ENCODE measurements around the gene NKG7.

Gene NKG7

GRCh38 chr19:51338563-51339312, 33.7 kb downstream of the NKG7 start:
- DNase-seq (ENCODE audit: low read depth, low spot score): peak; percentile 76

- no peak for DNase-seq (ENCODE audit: low read depth, low spot score)
Observed at GRCh38 chr19:51337861-51338562, 34.4 kb downstream of the NKG7 start.

GRCh38 chr19:51337141-51337860, 35.2 kb downstream of the NKG7 start:
- DNase-seq (ENCODE audit: low read depth, low spot score): no peak

- DNase-seq (ENCODE audit: low read depth, low spot score): no peak
Observed at GRCh38 chr19:51333836-51334460, 38.5 kb downstream of the NKG7 start.

GRCh38 chr19:51331716-51332115, 40.7 kb downstream of the NKG7 start:
- no peak for DNase-seq (ENCODE audit: low read depth, low spot score)

GRCh38 chr19:51331193-51331592, 41.3 kb downstream of the NKG7 start:
- DNase-seq (ENCODE audit: low read depth, low spot score): no peak

- no peak for DNase-seq (ENCODE audit: low read depth, low spot score)
Observed at GRCh38 chr19:51330366-51330765, 42.1 kb downstream of the NKG7 start.

GRCh38 chr19:51329411-51329810, 43.0 kb downstream of the NKG7 start:
- DNase-seq (ENCODE audit: low read depth, low spot score): no peak

GRCh38 chr19:51327066-51328001, 45.1 kb downstream of the NKG7 start:
- no peak for DNase-seq (ENCODE audit: low read depth, low spot score)

- DNase-seq (ENCODE audit: low read depth, low spot score): no peak
Observed at GRCh38 chr19:51326216-51327065, 46.0 kb downstream of the NKG7 start.

- no peak for DNase-seq (ENCODE audit: low read depth, low spot score)
Observed at GRCh38 chr19:51325161-51325976, 47.1 kb downstream of the NKG7 start.

GRCh38 chr19:51324167-51324481, 48.3 kb downstream of the NKG7 start:
- DNase-seq (ENCODE audit: low read depth, low spot score): no peak

GRCh38 chr19:51323481-51324166, 48.8 kb downstream of the NKG7 start:
- no peak for DNase-seq (ENCODE audit: low read depth, low spot score)

- DNase-seq (ENCODE audit: low read depth, low spot score): no peak
Observed at GRCh38 chr19:51321799-51322198, 50.7 kb downstream of the NKG7 start.
